SK-N-SH (cell line): ENCODE results near the gene COPZ1. TPM values are rescaled to one million over a fixed set of nuclear protein-coding genes. Genes with fewer than 3 reads are reported as not detected.

ENCODE experiments used
- CTCF ChIA-PET: fragments of 300-600, 350-600 bp; formaldehyde crosslinking; extraction: SDS; loops from one replicate; lab custom pipeline; 2021; lab: Yijun Ruan, JAX
- POLR2A ChIA-PET: fragments of 350-600 bp; sonication (Branson Sonifier 250); formaldehyde crosslinking; extraction: SDS; loops from one replicate; lab custom pipeline; 2020; ENCODE audit warnings: antibody characterized with exemption, inconsistent platforms; lab: Yijun Ruan, JAX
- DNase-seq: peaks from one replicate; pipeline ENCODE4 v3.0.0; 2012
- H2AFZ ChIP-seq: fragments of 200-600 bp; sonication (generic); 2 replicates; pipeline ENCODE4 v1.8.1; 2016; ENCODE audit warnings: antibody characterized with exemption, mild to moderate bottlenecking, low read depth
- H3F3A ChIP-seq: fragments of 200-600 bp; sonication (generic); replicated peaks from 2 replicates; pipeline ENCODE3; 2016; ENCODE audit warnings: antibody characterized with exemption, mild to moderate bottlenecking; ENCODE audit not compliant: insufficient read depth
- H3K27ac ChIP-seq, 2 experiments: fragments of 200-500 bp in 1 of 2; fragments of 200-600 bp in 1 of 2; sonication (Bioruptor generic) in 1 of 2; sonication (generic), shearing (Covaris generic) in 1 of 2; 2 replicates each; pipeline versions ENCODE4 v1.5.1 to v1.6.1; 2014 to 2016; ENCODE audit warnings: low read depth in 2 of 2, inconsistent platforms in 1 of 2, low read length in 1 of 2, mild to moderate bottlenecking in 1 of 2, mixed read lengths in 1 of 2
- H3K27me3 ChIP-seq: fragments of 200-600 bp; sonication (generic), shearing (Covaris generic); 2 replicates; pipeline ENCODE4 v1.6.1; 2016; ENCODE audit warnings: mixed run types; ENCODE audit not compliant: insufficient read depth
- H3K36me3 ChIP-seq, 2 experiments: fragments of 200-500 bp in 1 of 2; fragments of 200-600 bp in 1 of 2; sonication (Bioruptor generic) in 1 of 2; sonication (generic) in 1 of 2; replicated peaks in 1 of 2; 2 replicates each; pipeline versions ENCODE3 to v1.5.1; 2014 to 2016; ENCODE audit warnings: low read length in 1 of 2, mild to moderate bottlenecking in 1 of 2; ENCODE audit not compliant: insufficient read depth in 2 of 2, control insufficient read depth in 1 of 2
- H3K4me1 ChIP-seq, 2 experiments: fragments of 200-500 bp in 1 of 2; fragments of 200-600 bp in 1 of 2; sonication (Bioruptor generic) in 1 of 2; sonication (generic), shearing (Covaris generic) in 1 of 2; 2 replicates each; pipeline versions ENCODE4 v1.5.1 to v1.6.1; 2014 to 2016; ENCODE audit warnings: low read depth in 1 of 2, low read length in 1 of 2, mixed run types in 1 of 2; ENCODE audit not compliant: insufficient read depth in 2 of 2, control insufficient read depth in 1 of 2
- H3K4me2 ChIP-seq: fragments of 200-600 bp; sonication (generic), shearing (Covaris generic); 2 replicates; pipeline ENCODE4 v1.6.1; 2017; ENCODE audit warnings: mixed run types
- H3K4me3 ChIP-seq, 2 experiments: fragments of 200-500 bp in 1 of 2; fragments of 200-600 bp in 1 of 2; sonication (Bioruptor generic) in 1 of 2; sonication (generic), shearing (Covaris generic) in 1 of 2; 2 replicates each; pipeline versions ENCODE4 v1.5.1 to v1.8.1; 2014 to 2016; ENCODE audit warnings: low read depth in 2 of 2, inconsistent platforms in 1 of 2, low read length in 1 of 2, mild to moderate bottlenecking in 1 of 2, mixed read lengths in 1 of 2, moderate library complexity in 1 of 2
- H3K79me2 ChIP-seq: fragments of 200-600 bp; sonication (generic); 2 replicates; pipeline ENCODE4 v1.8.1; 2017; ENCODE audit warnings: mild to moderate bottlenecking; ENCODE audit not compliant: insufficient read depth
- H3K9ac ChIP-seq: fragments of 200-600 bp; sonication (generic); 2 replicates; pipeline ENCODE4 v1.6.1; 2017; ENCODE audit warnings: mixed run types
- H3K9me2 ChIP-seq: fragments of 200-600 bp; sonication (generic); 2 replicates; pipeline ENCODE4 v1.6.1; 2017; ENCODE audit warnings: mixed run types
- H3K9me3 ChIP-seq: fragments of 200-600 bp; sonication (generic); 2 replicates; pipeline ENCODE4 v1.6.1; 2017; ENCODE audit warnings: mixed run types, mild to moderate bottlenecking, moderate library complexity
- H4K20me1 ChIP-seq: fragments of 200-600 bp; sonication (generic); 2 replicates; pipeline ENCODE4 v1.6.1; 2017; ENCODE audit warnings: mild to moderate bottlenecking, mixed run types; ENCODE audit not compliant: insufficient read depth
- ELF1 ChIP-seq: IDR thresholded peaks from 2 replicates; pipeline ENCODE4 v1.4.0; 2012
- FOSL2 ChIP-seq: IDR thresholded peaks from 2 replicates; pipeline ENCODE4 v1.4.0; 2012; ENCODE audit warnings: low read depth, mild to moderate bottlenecking, moderate library complexity, borderline replicate concordance
- FOXJ3 ChIP-seq: sonication (generic); formaldehyde crosslinking; IDR thresholded peaks from 2 replicates; pipeline ENCODE4 v1.5.1; 2020; ENCODE audit warnings: mild to moderate bottlenecking, missing genetic modification reagents
- GABPA ChIP-seq: IDR thresholded peaks from 2 replicates; pipeline ENCODE4 v1.4.0; 2012; ENCODE audit warnings: low read depth, mild to moderate bottlenecking
- JUND ChIP-seq: IDR thresholded peaks from 2 replicates; pipeline ENCODE4 v1.4.0; 2012
- POLR2AphosphoS5 ChIP-seq: IDR thresholded peaks from 2 replicates; pipeline ENCODE4 v1.6.1; 2012; ENCODE audit warnings: low read depth, low read length
- RAD21 ChIP-seq: IDR thresholded peaks from 2 replicates; pipeline ENCODE4 v1.6.1; 2012; ENCODE audit warnings: mild to moderate bottlenecking, low read length
- RCOR1 ChIP-seq: fragments of 150-350 bp; IDR thresholded peaks from 2 replicates; pipeline ENCODE4 v1.6.1; 2017; ENCODE audit warnings: antibody characterized with exemption, low read length
- RFX5 ChIP-seq: IDR thresholded peaks from 2 replicates; pipeline ENCODE4 v1.6.1; 2012; ENCODE audit warnings: mild to moderate bottlenecking, improper control_type of control experiment, low read length
- SMC3 ChIP-seq: IDR thresholded peaks from 2 replicates; pipeline ENCODE4 v1.6.1; 2012; ENCODE audit warnings: low read depth, low read length, improper control_type of control experiment
- TAF1 ChIP-seq: IDR thresholded peaks from 2 replicates; pipeline ENCODE4 v1.6.1; 2012; ENCODE audit warnings: low read depth, mild to moderate bottlenecking, low read length, moderate library complexity, borderline replicate concordance
- WGBS: methylation state at CpG from one replicate; pipeline ENCODE4 v1.1.6; 2017; ENCODE audit warnings: low lambda C conversion rate; 5-methylcytosine and 5-hydroxymethylcytosine counted together
- polyA plus RNA-seq, 3 experiments: library from polyadenylated mRNA; depleted of rRNA; stranded (reverse); fragments of >200 nt; gene quantifications; 2 replicates each; pipeline ENCODE4 v1.2.3, GENCODE V29; 2012
- TF ChIP-seq, protein P1 (sequence below): fragments of 150-350 bp; IDR thresholded peaks from 2 replicates; pipeline ENCODE4 v1.6.1; 2016; ENCODE audit warnings: mild to moderate bottlenecking, low read depth, low read length
- TF ChIP-seq, protein P2 (sequence below): IDR thresholded peaks from 2 replicates; pipeline ENCODE4 v1.6.1; 2012; ENCODE audit warnings: mild to moderate bottlenecking, low read depth, low read length, moderate library complexity
- TF ChIP-seq, protein P3 (sequence below): fragments of 150-350 bp; IDR thresholded peaks from 2 replicates; pipeline ENCODE4 v1.6.1; 2017; ENCODE audit warnings: antibody characterized with exemption, low read length, low read depth, borderline replicate concordance
- TF ChIP-seq, protein P4 (sequence below): IDR thresholded peaks from 2 replicates; pipeline ENCODE4 v1.4.0; 2012; ENCODE audit warnings: low read depth, borderline replicate concordance
- TF ChIP-seq, protein P5 (sequence below): IDR thresholded peaks from 2 replicates; pipeline ENCODE4 v1.4.0; 2012; ENCODE audit warnings: low read depth, borderline replicate concordance

COPZ1 gene
- polyA plus RNA-seq, 1 of the 3 experiments (the other 2 are of a cell fraction) = 111 TPM

DNA sequence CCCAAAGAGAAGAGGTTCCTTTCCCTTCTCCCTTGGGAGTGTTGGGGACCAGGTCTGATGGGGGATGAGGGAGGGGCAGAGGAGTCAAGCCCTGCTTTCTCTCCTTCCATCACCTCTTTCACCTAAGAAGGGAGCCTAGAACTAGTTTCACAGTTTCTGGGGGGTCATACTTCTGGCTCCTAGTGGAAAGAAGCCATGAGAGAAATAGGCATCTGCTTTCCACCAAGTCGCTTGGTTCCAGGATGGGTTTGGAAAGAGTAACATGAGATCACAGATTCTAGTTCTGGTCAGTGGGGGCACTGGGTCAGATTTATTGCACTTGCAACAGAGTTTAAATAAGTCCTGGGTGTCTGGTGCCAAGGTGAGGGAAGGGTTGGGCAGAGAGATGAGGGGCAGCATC, 70.1 kb downstream of the COPZ1 start:
- TF ChIP-seq JUND = no peak
- no peak for DNase-seq
- Histone ChIP-seq H3K4me2 (no peak overlapping the region), H3F3A (peaks cover 8% of the 10 kb centered on the region), H3K9me3 (no peaks in the 10 kb centered on the region), H3K27ac (no peak overlapping the region), H3K9ac (no peak overlapping the region), H4K20me1 (no peaks in the 10 kb centered on the region), H3K36me3 (peaks cover 24 to 37% of the 10 kb centered on the region in 2 experiments), H3K9me2 (no peaks in the 10 kb centered on the region), H3K4me1 (peaks cover 0 to 10% of the 10 kb centered on the region in 2 experiments; a peak in 1 of 4 replicates), H3K4me3 (no peak overlapping the region), H2AFZ (no peak overlapping the region), H3K27me3 (no peaks in the 10 kb centered on the region), H3K79me2 (no peaks in the 10 kb centered on the region)
- 100% methylated on average over 1 of the region's 1 CpG for WGBS
- ChIA-PET POLR2A (no interaction called here), CTCF (interaction anchor here (1.0 to 12.3 kb wide), 4 partner anchors 21 to 53 kb away, joined by 3 to 490 read pairs (median 64); partner anchors contain the start of gene ITGA5)

DNA sequence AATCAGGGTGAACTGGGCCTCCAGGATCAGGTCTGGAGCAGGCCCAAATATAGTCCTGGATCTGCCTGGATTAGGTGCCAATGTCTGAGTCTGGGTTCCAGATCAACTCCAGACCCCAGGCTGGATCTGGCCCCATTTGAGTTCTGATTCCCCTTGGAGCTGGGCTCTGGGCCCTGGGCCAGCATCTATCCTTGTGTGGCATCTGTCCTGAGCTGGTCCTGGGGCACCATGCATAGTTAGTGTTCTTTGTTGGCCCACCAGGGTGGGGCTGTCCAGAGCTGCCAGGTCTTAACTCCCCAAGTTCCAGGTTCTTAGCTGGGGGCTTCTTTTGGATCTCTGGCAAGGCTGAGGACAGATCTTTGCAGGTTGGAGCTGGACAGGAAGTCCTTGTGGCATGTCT, 70.6 kb downstream of the COPZ1 start:
- H4K20me1 ChIP-seq = no peaks in the 10 kb centered on the region

More for the DNA sequence above, 70.6 kb downstream of the COPZ1 start:
- Histone ChIP-seq H3K4me2 (no peak overlapping the region), H3K9me3 (no peaks in the 10 kb centered on the region), H3K27ac (no peak overlapping the region), H3K9me2 (no peaks in the 10 kb centered on the region), H3K4me1 (peaks cover 0 to 10% of the 10 kb centered on the region in 2 experiments; a peak in 1 of 4 replicates), H3K4me3 (no peak overlapping the region), H3K9ac (no peak overlapping the region), H3K79me2 (no peaks in the 10 kb centered on the region), H3F3A (peaks cover 14% of the 10 kb centered on the region), H3K36me3 (peaks cover 30 to 43% of the 10 kb centered on the region in 2 experiments), H3K27me3 (no peaks in the 10 kb centered on the region), H2AFZ (no peak overlapping the region)
- CTCF ChIA-PET = interaction anchor here (0.8 to 12.3 kb wide), 12 partner anchors 9 to 179 kb away, joined by 3 to 490 read pairs (median 4); partner anchors contain the start of genes ITGA5 and ZNF385A
- TF ChIP-seq, protein P1, sequence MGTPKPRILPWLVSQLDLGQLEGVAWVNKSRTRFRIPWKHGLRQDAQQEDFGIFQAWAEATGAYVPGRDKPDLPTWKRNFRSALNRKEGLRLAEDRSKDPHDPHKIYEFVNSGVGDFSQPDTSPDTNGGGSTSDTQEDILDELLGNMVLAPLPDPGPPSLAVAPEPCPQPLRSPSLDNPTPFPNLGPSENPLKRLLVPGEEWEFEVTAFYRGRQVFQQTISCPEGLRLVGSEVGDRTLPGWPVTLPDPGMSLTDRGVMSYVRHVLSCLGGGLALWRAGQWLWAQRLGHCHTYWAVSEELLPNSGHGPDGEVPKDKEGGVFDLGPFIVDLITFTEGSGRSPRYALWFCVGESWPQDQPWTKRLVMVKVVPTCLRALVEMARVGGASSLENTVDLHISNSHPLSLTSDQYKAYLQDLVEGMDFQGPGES = no peak
- TF ChIP-seq, protein P2, sequence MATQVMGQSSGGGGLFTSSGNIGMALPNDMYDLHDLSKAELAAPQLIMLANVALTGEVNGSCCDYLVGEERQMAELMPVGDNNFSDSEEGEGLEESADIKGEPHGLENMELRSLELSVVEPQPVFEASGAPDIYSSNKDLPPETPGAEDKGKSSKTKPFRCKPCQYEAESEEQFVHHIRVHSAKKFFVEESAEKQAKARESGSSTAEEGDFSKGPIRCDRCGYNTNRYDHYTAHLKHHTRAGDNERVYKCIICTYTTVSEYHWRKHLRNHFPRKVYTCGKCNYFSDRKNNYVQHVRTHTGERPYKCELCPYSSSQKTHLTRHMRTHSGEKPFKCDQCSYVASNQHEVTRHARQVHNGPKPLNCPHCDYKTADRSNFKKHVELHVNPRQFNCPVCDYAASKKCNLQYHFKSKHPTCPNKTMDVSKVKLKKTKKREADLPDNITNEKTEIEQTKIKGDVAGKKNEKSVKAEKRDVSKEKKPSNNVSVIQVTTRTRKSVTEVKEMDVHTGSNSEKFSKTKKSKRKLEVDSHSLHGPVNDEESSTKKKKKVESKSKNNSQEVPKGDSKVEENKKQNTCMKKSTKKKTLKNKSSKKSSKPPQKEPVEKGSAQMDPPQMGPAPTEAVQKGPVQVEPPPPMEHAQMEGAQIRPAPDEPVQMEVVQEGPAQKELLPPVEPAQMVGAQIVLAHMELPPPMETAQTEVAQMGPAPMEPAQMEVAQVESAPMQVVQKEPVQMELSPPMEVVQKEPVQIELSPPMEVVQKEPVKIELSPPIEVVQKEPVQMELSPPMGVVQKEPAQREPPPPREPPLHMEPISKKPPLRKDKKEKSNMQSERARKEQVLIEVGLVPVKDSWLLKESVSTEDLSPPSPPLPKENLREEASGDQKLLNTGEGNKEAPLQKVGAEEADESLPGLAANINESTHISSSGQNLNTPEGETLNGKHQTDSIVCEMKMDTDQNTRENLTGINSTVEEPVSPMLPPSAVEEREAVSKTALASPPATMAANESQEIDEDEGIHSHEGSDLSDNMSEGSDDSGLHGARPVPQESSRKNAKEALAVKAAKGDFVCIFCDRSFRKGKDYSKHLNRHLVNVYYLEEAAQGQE = no peak
- TF ChIP-seq SMC3 (no peak), RAD21 (no peak), TAF1 (no peak), ELF1 (no peak), FOSL2 (no peak), GABPA (no peak), FOXJ3 (CRISPR knock-in tag) (no peak), JUND (no peak), POLR2AphosphoS5 (no peak), RFX5 (no peak), RCOR1 (no peak)
- TF ChIP-seq, protein P3, sequence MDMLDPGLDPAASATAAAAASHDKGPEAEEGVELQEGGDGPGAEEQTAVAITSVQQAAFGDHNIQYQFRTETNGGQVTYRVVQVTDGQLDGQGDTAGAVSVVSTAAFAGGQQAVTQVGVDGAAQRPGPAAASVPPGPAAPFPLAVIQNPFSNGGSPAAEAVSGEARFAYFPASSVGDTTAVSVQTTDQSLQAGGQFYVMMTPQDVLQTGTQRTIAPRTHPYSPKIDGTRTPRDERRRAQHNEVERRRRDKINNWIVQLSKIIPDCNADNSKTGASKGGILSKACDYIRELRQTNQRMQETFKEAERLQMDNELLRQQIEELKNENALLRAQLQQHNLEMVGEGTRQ = no peak
- TF ChIP-seq, protein P4, sequence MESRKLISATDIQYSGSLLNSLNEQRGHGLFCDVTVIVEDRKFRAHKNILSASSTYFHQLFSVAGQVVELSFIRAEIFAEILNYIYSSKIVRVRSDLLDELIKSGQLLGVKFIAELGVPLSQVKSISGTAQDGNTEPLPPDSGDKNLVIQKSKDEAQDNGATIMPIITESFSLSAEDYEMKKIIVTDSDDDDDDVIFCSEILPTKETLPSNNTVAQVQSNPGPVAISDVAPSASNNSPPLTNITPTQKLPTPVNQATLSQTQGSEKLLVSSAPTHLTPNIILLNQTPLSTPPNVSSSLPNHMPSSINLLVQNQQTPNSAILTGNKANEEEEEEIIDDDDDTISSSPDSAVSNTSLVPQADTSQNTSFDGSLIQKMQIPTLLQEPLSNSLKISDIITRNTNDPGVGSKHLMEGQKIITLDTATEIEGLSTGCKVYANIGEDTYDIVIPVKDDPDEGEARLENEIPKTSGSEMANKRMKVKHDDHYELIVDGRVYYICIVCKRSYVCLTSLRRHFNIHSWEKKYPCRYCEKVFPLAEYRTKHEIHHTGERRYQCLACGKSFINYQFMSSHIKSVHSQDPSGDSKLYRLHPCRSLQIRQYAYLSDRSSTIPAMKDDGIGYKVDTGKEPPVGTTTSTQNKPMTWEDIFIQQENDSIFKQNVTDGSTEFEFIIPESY = no peak
- TF ChIP-seq, protein P5, sequence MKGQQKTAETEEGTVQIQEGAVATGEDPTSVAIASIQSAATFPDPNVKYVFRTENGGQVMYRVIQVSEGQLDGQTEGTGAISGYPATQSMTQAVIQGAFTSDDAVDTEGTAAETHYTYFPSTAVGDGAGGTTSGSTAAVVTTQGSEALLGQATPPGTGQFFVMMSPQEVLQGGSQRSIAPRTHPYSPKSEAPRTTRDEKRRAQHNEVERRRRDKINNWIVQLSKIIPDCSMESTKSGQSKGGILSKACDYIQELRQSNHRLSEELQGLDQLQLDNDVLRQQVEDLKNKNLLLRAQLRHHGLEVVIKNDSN = no peak
- DNase-seq = no peak
- POLR2A ChIA-PET = no interaction called here
